Mesendoderm (in vitro differentiated cells): Measurements from ENCODE around the gene GBGT1.

ENCODE experiments used
- DNase-seq: peaks from one replicate; pipeline ENCODE4 v3.0.0; 2013
- H2AK5ac ChIP-seq: 2 replicates; pipeline ENCODE4 v1.6.1; 2013; ENCODE audit warnings: low read length, inconsistent platforms
- H2BK120ac ChIP-seq: 2 replicates; pipeline ENCODE4 v1.6.1; 2013; ENCODE audit warnings: low read depth, mild to moderate bottlenecking, low read length, moderate library complexity, mixed read lengths
- H2BK15ac ChIP-seq: replicated peaks from 2 replicates; pipeline ENCODE4 v1.6.1; 2013; ENCODE audit warnings: low read depth, mild to moderate bottlenecking, moderate library complexity
- H2BK5ac ChIP-seq: 2 replicates; pipeline ENCODE4 v1.6.1; 2013; ENCODE audit warnings: low read length, inconsistent platforms
- H3K18ac ChIP-seq: 2 replicates; pipeline ENCODE4 v1.6.1; 2013; ENCODE audit warnings: mild to moderate bottlenecking, low read length, mixed read lengths
- H3K23ac ChIP-seq: one replicate; pipeline ENCODE4 v1.6.1; 2013; ENCODE audit warnings: low read length
- H3K27ac ChIP-seq: 2 replicates; pipeline ENCODE4 v1.5.1; 2013; ENCODE audit warnings: low read depth, mild to moderate bottlenecking, inconsistent platforms, low read length, moderate library complexity
- H3K27me3 ChIP-seq: 2 replicates; pipeline ENCODE4 v1.6.1; 2013; ENCODE audit warnings: low read length, control low read depth, mild to moderate bottlenecking, inconsistent platforms; ENCODE audit not compliant: insufficient read depth, poor library complexity
- H3K36me3 ChIP-seq: 2 replicates; pipeline ENCODE4 v1.6.1; 2013; ENCODE audit warnings: low read length, inconsistent platforms; ENCODE audit not compliant: control insufficient read depth, insufficient read depth
- H3K4ac ChIP-seq: one replicate; pipeline ENCODE4 v1.6.1; 2013; ENCODE audit warnings: low read depth, mild to moderate bottlenecking, low read length, moderate library complexity
- H3K4me1 ChIP-seq: 2 replicates; pipeline ENCODE4 v1.6.1; 2013; ENCODE audit warnings: low read depth, low read length, inconsistent platforms; ENCODE audit not compliant: control insufficient read depth
- H3K4me2 ChIP-seq: 2 replicates; pipeline ENCODE4 v1.6.1; 2013; ENCODE audit warnings: low read length
- H3K4me3 ChIP-seq: 2 replicates; pipeline ENCODE4 v1.5.1; 2013; ENCODE audit warnings: mild to moderate bottlenecking, low read length
- H3K56ac ChIP-seq: one replicate; pipeline ENCODE4 v1.6.1; 2013; ENCODE audit warnings: low read length
- H3K79me1 ChIP-seq: 2 replicates; pipeline ENCODE4 v1.6.1; 2013; ENCODE audit warnings: low read length, inconsistent platforms
- H3K79me2 ChIP-seq: 2 replicates; pipeline ENCODE4 v1.6.1; 2013; ENCODE audit warnings: mild to moderate bottlenecking, low read length; ENCODE audit not compliant: control insufficient read depth, insufficient read depth
- H3K9ac ChIP-seq: 2 replicates; pipeline ENCODE4 v1.6.1; 2013; ENCODE audit warnings: low read length, inconsistent platforms
- H4K5ac ChIP-seq: one replicate; pipeline ENCODE4 v1.6.1; 2013; ENCODE audit warnings: low read length
- H4K8ac ChIP-seq: one replicate; pipeline ENCODE4 v1.6.1; 2013; ENCODE audit warnings: low read depth, mild to moderate bottlenecking, control low read depth, low read length, moderate library complexity
- WGBS: extraction: QIAGEN DNeasy Blood & Tissue Kit; methylation state at CpG from one replicate; pipeline ENCODE4 v1.1.7; 2013; ENCODE audit warnings: low lambda C conversion rate, missing lambda C conversion rate; ENCODE audit not compliant: insufficient coverage; ENCODE audit errors: extremely low coverage; 5-methylcytosine and 5-hydroxymethylcytosine counted together

The GBGT1 gene

DNA sequence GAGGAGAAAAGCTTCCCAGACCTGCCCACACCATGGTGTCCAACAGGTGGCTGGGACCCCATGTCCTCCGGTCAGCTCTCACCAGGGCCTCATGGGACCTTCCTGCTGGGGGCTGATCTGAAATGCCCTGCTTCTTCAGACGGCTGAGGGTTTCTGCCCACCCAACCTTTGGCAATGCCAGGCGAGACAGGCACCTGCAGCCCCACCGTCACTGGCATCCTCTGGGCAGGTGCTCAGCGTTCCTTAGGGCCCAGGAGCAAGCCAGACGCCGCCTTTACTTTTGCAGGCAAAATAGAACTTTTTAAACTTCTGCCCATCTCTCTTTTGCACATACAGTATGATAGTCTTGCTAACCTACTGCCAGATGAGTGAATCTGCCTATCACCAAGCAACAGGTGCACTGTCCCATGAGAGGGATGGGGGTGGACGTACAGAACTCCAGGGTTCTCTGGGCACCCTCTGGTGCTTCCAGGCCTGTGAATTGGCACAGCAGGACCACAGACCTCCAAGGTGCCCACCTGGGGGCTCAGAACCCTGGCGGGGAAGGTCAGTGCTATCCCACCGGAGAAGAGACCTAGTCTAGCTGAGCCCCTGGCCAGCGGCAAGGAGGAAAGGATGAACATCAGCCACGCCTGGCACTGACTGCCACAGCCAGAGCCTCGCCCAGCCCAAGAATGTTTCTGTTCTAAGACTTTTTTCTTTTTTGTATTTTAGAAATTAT, 37.9 kb upstream of the GBGT1 start:
- DNase-seq: no peak
- Histone ChIP-seq H3K56ac (no peak overlapping the region), H2AK5ac (no peak overlapping the region), H2BK120ac (no peak overlapping the region), H3K79me1 (no peaks in the 10 kb centered on the region), H3K4me3 (no peak overlapping the region), H3K27ac (no peak overlapping the region), H3K4ac (no peak overlapping the region), H3K36me3 (no peaks in the 10 kb centered on the region), H3K4me1 (no peaks in the 10 kb centered on the region), H2BK15ac (no peak overlapping the region), H4K8ac (no peak overlapping the region), H3K9ac (no peak overlapping the region), H3K79me2 (no peaks in the 10 kb centered on the region), H3K23ac (no peak overlapping the region), H3K18ac (no peak overlapping the region), H4K5ac (no peak overlapping the region), H3K27me3 (peaks cover 2% of the 10 kb centered on the region), H2BK5ac (no peak overlapping the region), H3K4me2 (no peak overlapping the region)
- WGBS: no CpG with 5 or more reads among the region's 13 CpGs

DNA sequence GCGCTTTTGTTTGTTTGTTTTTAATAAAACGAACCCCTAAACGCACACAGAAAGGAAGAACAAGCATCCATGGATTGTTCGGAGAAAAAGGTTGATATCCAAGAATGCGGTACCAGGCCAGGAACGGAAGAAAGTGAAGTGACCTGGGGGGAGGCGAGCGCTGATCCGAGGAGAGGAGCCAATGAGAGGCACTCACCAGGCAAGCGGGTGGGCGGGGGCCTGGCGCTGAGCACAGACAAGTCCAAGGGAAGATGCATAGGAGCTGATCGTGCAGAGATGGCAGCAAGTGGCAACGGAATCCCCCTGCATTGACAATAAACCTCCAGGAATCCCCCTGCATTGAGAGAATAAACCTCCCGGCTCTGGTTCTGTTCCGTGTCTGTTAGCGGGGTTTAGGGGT, 36.9 kb upstream of the GBGT1 start:
- Histone ChIP-seq H3K79me1 (no peaks in the 10 kb centered on the region), H3K9ac (no peak overlapping the region), H3K56ac (no peak overlapping the region), H2BK5ac (no peak overlapping the region), H2BK15ac (no peak overlapping the region), H2BK120ac (no peak overlapping the region), H3K4me3 (no peak overlapping the region), H3K4me1 (no peaks in the 10 kb centered on the region), H3K27ac (no peak overlapping the region), H4K5ac (no peak overlapping the region), H4K8ac (no peak overlapping the region), H3K4ac (no peak overlapping the region), H2AK5ac (no peak overlapping the region), H3K27me3 (peaks cover 2% of the 10 kb centered on the region), H3K36me3 (no peaks in the 10 kb centered on the region), H3K18ac (no peak overlapping the region), H3K4me2 (no peak overlapping the region), H3K23ac (no peak overlapping the region), H3K79me2 (no peaks in the 10 kb centered on the region)
- no peak for DNase-seq
- WGBS: no CpG with 5 or more reads among the region's 17 CpGs

DNA sequence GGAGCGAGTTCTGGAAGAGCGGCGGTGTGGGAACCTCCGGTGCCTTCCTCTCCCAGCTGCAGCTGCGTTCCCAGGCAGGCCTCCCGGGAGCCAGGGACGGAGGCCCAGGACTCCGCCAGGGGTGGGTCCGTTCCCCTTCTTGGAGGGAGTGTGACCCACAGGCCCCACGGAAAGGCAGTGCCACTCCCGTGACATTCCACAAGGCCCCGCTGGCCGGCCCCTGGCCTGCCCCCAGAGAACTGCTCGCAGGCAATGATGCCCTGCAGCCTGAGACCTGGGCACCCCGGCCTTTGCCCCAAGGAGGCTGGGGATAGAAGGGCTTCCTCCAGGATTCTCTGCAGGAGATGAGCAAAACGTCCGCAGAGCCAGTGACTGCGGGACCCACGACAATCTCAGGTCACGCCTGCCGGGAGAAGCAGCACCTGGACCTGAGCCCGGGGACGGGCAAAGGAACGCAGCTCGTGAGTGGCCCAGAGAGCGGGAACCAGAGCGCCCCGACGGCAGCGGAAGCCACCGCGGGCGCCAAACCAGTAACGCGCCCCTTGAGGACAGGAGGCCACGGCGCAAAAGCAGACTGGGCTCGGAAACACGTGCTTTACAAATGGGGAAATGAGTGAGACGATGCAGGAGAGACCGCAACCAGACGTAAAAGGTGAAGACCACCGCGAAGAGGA, 36.1 kb upstream of the GBGT1 start:
- Histone ChIP-seq H3K4ac (no peak overlapping the region), H3K79me1 (no peaks in the 10 kb centered on the region), H3K4me3 (no peak overlapping the region), H3K9ac (no peak overlapping the region), H4K8ac (no peak overlapping the region), H2AK5ac (no peak overlapping the region), H2BK5ac (no peak overlapping the region), H2BK120ac (no peak overlapping the region), H3K27me3 (peaks cover 4% of the 10 kb centered on the region), H3K23ac (no peak overlapping the region), H3K79me2 (no peaks in the 10 kb centered on the region), H3K27ac (no peak overlapping the region), H3K4me2 (no peak overlapping the region), H4K5ac (no peak overlapping the region), H3K18ac (no peak overlapping the region), H3K36me3 (no peaks in the 10 kb centered on the region), H3K56ac (no peak overlapping the region), H3K4me1 (no peaks in the 10 kb centered on the region), H2BK15ac (no peak overlapping the region)
- peak; percentile 8 for DNase-seq
- WGBS: no CpG with 5 or more reads among the region's 44 CpGs

DNA sequence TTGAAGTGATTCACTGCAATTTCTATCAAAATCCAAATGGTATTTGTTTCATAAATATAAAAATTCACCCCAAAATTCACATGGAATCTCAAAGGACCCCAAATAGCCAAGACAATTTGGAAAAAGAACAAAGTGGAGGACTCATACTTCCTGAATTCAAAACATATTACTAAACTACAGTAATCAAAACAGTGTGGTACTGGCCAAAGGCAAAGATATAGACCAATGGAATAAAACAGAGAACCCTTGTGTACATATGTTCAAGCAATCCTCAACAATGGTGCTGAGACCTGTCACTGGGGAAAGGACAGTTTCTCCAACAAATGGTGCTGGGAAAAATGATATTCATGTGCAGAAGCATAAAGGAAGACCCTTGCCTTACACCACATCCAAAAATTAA, 31.3 kb upstream of the GBGT1 start:
- Histone ChIP-seq H2AK5ac (no peak overlapping the region), H3K4me2 (no peak overlapping the region), H2BK15ac (no peak overlapping the region), H3K36me3 (no peaks in the 10 kb centered on the region), H3K23ac (no peak overlapping the region), H2BK120ac (no peak overlapping the region), H3K4ac (no peak overlapping the region), H3K4me1 (no peaks in the 10 kb centered on the region), H3K56ac (no peak overlapping the region), H4K5ac (no peak overlapping the region), H3K18ac (no peak overlapping the region), H3K4me3 (no peak overlapping the region), H3K9ac (no peak overlapping the region), H3K27me3 (peaks cover 2% of the 10 kb centered on the region), H3K27ac (no peak overlapping the region), H4K8ac (no peak overlapping the region), H3K79me2 (no peaks in the 10 kb centered on the region), H3K79me1 (no peaks in the 10 kb centered on the region), H2BK5ac (no peak overlapping the region)
- DNase-seq: no peak

DNA sequence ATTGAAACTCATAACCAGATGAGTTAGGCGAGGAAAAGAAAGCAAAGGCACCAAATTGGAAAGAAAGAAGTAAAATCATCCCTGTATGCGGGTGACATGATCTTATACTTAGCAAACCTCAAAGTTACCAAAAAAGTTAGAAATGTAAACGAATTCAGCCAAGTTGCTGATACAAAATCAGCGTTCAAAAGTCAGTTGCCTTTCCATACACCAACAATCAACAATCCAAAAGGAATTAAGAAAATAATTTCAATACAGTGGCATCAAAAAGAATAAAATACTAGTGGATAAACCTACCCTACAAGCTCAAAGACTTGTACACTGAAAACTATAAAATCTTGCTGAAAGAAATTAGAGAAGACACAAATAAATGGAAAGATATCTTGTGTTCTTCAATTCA, 30.9 kb upstream of the GBGT1 start:
- no peak overlapping the region for H3K18ac ChIP-seq
- H2BK15ac ChIP-seq: no peak overlapping the region
- H3K4me1 ChIP-seq: no peaks in the 10 kb centered on the region
- H3K4ac ChIP-seq: no peak overlapping the region
- no peak overlapping the region for H3K4me3 ChIP-seq
- H3K4me2 ChIP-seq: no peak overlapping the region
- H2AK5ac ChIP-seq: no peak overlapping the region
- H3K79me1 ChIP-seq: no peaks in the 10 kb centered on the region
- no peak overlapping the region for H4K8ac ChIP-seq
- WGBS: no CpG with 5 or more reads among the region's 4 CpGs
- no peak overlapping the region for H4K5ac ChIP-seq
- DNase-seq: no peak
- no peak overlapping the region for H3K27ac ChIP-seq
- no peaks in the 10 kb centered on the region for H3K79me2 ChIP-seq
- H3K9ac ChIP-seq: no peak overlapping the region
- H3K23ac ChIP-seq: no peak overlapping the region
- no peak overlapping the region for H2BK120ac ChIP-seq
- no peaks in the 10 kb centered on the region for H3K36me3 ChIP-seq
- H3K27me3 ChIP-seq: peaks cover 2% of the 10 kb centered on the region
- H2BK5ac ChIP-seq: no peak overlapping the region
- H3K56ac ChIP-seq: no peak overlapping the region

DNA sequence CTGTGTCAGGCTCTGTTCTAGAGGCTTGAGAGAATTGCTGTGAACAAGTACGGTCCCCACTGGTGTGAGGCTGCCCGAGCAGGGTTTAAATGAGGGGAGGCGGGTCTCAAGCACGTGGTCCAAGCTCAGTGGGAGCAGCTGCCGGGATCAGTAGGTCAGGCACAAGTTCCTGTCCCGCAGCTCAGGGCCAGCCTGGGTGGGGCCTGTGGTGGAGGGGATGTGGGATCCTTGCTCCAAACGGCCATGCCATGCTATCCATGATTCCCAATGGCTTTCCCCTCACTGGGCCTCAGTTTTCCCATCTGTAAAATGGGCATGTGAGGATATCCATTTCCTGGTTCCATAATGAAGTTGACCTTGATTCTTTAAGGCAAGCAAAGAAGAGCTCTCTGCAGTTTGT, 28.3 kb upstream of the GBGT1 start:
- DNase-seq: no peak
- H3K9ac ChIP-seq: no peak overlapping the region

More for the DNA sequence above, 28.3 kb upstream of the GBGT1 start:
- Histone ChIP-seq H3K4me3 (no peak overlapping the region), H4K8ac (no peak overlapping the region), H4K5ac (no peak overlapping the region), H3K56ac (no peak overlapping the region), H3K79me2 (no peaks in the 10 kb centered on the region), H3K4ac (no peak overlapping the region), H3K4me2 (no peak overlapping the region), H2BK15ac (no peak overlapping the region), H3K27me3 (peaks cover 2% of the 10 kb centered on the region), H2BK5ac (no peak overlapping the region), H3K79me1 (no peaks in the 10 kb centered on the region), H3K27ac (no peak overlapping the region), H2AK5ac (no peak overlapping the region), H3K36me3 (no peaks in the 10 kb centered on the region), H2BK120ac (no peak overlapping the region), H3K4me1 (no peaks in the 10 kb centered on the region), H3K18ac (no peak overlapping the region), H3K23ac (no peak overlapping the region)
- WGBS: no CpG with 5 or more reads among the region's 7 CpGs
